Astrocyte of the spinal cord (primary cell): ENCODE results near the gene FN3KRP.
A peak's percentile ranks its signal among the peaks of the same experiment; 100 is the strongest.
"Not testable (repeated sequence)": the region's sequence is repeated elsewhere in the genome, so short reads cannot be mapped to it uniquely, and the experiment has no call there.

Experiments used
- DNase-seq: peaks from one replicate; pipeline ENCODE4 v3.0.0; 2011; ENCODE audit warnings: low read depth, low spot score
- H3K4me3 ChIP-seq: 2 replicates; pipeline ENCODE4 v1.5.1; 2011; ENCODE audit warnings: low read depth, mild to moderate bottlenecking, low read length, moderate library complexity
- in situ Hi-C: cut with HindIII; loops from 2 replicates; pipeline ENCODE4 v1.10.0; 2017; ENCODE audit warnings: low sequenced_read_pairs
- TF ChIP-seq, protein P1 (sequence below): IDR thresholded peaks from 2 replicates; pipeline ENCODE4 v1.5.1; 2012; ENCODE audit warnings: low read depth, mild to moderate bottlenecking, low read length, inconsistent platforms

FN3KRP gene

DNA sequence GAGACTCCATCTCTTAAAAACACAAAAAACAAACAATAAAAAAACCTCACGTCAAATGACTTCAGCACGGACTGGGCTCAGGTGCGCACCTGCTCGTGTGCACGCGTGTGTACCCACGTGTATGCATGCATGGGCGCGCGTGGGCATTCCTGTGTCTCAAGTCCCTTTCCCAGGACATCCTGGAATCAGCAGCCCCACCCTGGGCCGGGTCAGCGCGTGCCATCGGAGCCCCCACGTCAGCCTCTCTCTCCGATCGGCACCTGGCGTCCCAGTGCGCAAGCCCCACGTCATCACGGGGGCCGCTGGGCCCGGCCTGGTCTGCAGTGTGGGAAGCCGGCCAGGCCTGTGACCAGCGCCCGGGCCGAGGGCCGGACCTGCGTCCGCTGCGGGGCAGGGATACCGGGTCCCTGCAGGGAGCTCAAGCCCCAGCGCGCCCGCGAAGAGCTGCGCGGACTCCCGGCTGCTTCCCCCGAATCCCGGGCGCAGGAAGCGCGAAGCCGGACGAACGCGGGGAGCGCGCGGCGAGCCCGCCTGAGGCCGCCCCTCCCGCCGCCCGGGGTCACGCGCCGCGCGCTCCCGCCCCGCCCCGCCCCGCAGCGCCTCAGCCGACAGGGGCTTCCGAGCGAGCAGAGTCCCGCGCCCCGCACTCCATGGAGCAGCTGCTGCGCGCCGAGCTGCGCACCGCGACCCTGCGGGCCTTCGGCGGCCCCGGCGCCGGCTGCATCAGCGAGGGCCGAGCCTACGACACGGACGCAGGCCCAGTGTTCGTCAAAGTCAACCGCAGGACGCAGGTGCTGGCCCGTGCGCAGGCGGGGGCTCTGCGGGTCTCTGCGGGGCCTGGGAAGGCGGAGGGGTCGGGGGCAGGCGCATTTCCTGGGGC lies 18.7 kb downstream of the FN3KRP start, which contains the start of gene FN3K:
FN3K (plus strand) TSS at position 629 of the 880 bp plus-strand sequence; CDS start at position 651, 22 bp downstream.
- TF ChIP-seq, protein P1, sequence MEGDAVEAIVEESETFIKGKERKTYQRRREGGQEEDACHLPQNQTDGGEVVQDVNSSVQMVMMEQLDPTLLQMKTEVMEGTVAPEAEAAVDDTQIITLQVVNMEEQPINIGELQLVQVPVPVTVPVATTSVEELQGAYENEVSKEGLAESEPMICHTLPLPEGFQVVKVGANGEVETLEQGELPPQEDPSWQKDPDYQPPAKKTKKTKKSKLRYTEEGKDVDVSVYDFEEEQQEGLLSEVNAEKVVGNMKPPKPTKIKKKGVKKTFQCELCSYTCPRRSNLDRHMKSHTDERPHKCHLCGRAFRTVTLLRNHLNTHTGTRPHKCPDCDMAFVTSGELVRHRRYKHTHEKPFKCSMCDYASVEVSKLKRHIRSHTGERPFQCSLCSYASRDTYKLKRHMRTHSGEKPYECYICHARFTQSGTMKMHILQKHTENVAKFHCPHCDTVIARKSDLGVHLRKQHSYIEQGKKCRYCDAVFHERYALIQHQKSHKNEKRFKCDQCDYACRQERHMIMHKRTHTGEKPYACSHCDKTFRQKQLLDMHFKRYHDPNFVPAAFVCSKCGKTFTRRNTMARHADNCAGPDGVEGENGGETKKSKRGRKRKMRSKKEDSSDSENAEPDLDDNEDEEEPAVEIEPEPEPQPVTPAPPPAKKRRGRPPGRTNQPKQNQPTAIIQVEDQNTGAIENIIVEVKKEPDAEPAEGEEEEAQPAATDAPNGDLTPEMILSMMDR, result no peak
- H3K4me3 ChIP-seq, result peak within 1 kb of the TSS; percentile 46
- peak; percentile 70 for DNase-seq
- in situ Hi-C loops, result no loop called here

DNA sequence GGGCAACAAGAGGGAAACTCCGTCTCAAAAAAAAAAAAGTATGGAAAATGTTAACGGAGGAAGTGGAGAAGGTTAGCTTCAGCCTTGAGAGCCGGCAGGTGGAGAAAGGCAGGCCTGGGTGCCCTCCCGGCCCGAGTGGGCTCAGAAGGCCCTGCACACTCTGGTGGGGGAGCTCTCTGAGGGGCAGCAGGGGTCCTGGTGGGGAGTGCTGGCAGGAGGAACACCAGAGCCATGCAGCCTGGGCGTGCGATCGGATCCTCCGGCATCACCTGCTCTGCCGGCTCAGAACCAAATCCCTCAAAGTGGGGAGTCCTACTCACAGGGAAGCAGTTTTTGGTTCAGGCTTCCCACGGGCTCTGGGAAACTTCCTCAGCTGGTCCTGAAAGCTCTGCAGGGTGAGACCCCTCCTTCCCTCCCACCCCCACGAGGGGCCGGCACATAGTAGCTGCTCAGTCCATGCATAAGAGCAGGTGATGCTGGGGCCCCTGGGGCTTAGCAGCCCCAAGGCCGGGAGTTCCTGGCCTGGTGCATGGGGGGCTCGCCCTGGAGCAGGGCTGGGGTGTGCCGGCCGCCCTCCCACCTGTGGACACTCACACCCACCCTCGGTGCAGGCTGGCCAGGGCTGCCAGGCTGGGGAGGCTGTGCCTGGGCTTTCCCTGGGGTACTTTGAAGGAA lies 20.1 kb downstream of the FN3KRP start:
- in situ Hi-C loops, result no loop called here
- no peak overlapping the region for H3K4me3 ChIP-seq
- no peak for DNase-seq
- TF ChIP-seq, protein P1, result no peak

DNA sequence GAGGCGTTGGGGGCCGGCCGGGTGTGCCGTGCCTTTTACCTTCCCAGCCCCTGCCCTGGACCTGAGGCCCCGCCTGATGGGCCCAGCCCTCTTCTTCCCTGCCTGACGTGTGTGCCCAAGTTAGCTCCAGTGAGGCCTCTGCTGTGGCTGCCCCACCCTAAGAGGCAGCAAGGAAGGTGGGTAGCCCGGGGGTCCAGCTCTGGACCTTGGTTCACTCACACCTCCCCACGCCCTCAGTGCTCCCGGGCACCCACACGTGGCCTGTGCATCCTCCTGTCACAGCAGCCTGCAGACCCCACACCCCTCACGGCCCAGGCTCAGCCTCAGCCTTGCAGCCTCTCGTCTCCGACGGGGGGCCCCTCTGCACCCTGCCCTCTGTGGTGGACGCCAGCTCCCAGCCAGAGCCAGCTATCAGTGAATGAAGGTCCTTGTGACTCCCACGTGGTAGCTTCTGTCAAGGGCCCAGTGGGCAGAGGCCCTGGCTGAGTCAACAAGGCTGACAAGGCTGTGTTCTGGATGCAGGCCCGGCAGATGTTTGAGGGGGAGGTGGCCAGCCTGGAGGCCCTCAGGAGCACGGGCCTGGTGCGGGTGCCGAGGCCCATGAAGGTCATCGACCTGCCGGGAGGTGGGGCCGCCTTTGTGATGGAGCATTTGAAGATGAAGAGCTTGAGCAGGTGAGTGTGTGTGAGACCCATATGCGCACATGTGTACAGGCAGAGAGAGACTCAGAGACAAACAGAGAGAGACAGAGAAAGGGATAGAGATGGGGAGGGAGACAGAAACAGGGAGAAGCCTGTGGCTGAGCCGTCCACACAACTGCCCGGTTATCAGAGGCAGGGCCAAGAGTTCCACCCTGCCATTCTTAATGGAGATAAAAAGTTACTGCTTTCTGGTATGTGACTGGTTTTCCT lies 21.7 kb downstream of the FN3KRP start:
- TF ChIP-seq, protein P1, result no peak
- no peak overlapping the region for H3K4me3 ChIP-seq
- in situ Hi-C loops, result no loop called here
- DNase-seq, result no peak

DNA sequence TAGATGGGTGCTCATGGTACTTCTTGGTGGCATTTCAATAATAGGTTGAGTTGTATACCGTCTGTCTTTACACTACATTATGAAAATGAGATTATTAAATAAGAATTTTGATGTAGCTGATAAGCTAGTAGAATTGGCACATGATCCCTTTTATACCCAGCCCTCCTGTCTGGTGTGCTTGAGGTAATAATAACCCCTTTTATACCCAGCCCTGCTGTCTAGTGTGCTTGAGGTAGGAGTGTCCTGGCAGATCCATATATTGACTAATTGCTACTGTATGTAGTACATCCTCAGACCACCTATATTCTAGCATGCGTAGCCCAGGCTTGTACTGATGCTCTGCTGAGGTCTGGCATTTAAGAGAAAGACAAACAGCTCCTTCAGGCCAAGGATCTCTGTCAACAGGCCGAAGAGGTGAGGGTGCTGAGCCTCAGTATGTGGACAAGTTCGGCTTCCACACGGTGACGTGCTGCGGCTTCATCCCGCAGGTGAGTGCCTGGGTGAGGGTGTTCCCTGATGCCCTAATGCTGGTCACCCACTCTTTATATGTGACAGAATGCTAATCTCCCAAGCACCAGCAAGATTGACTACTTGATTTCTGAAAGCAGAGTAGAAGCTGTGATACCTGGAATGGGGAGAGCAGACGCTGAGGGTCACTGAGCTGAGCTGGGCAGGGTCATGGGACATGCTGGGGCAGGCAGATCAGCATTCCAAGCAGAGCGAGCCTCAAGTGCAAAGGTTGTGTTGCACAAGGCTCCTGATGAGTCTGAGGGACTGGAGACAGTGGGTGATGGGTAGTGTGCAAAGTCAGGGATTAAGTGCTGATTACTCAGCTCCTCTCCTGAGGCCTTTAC lies 24.6 kb downstream of the FN3KRP start:
- no peak overlapping the region for H3K4me3 ChIP-seq
- TF ChIP-seq, protein P1, result no peak
- in situ Hi-C loops, result no loop called here
- DNase-seq, result no peak

DNA sequence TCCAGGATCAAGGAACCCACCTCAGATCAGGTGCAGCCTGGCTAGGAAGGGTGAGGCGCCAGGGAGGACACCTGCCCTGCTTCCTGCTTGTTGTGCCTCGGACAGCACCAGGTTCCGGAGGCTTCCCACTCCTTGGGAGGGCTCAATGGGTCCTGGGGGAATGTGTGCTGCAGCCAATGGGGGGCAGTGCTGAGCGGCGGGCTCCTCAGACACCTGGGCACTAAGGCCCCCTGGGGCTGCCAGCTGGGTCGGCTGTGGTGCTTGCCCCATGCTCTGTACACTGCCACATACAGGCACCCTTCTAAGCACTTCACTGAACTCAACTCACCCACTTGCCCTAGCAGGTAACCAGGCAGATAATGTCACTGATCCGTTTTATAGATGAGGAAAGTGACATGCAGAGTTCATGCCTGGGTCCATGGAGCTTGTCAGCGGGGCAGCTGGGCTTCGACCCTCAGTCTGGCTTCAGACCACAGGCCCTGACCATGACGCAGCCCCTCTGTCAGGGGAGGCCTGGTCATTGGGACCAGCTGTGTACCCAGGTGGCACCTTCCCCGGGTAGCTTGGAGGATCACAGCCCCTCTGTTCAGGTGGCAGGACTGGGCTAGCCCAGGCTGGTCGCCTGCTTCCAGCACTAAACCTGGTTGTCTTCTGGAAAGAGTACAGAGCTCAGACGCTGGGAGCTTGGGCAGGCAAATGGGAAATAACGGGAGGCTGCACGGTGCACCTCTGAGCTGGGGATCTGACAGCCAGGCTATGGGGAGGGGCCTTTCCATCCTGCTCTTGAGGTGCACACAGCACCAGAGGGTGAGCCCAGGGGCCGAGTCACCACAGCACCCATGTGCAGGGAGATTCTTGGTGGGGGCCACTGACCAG lies 27.1 kb downstream of the FN3KRP start:
- in situ Hi-C loops, result no loop called here
- DNase-seq, result no peak
- no peak overlapping the region for H3K4me3 ChIP-seq
- TF ChIP-seq, protein P1, result no peak

DNA sequence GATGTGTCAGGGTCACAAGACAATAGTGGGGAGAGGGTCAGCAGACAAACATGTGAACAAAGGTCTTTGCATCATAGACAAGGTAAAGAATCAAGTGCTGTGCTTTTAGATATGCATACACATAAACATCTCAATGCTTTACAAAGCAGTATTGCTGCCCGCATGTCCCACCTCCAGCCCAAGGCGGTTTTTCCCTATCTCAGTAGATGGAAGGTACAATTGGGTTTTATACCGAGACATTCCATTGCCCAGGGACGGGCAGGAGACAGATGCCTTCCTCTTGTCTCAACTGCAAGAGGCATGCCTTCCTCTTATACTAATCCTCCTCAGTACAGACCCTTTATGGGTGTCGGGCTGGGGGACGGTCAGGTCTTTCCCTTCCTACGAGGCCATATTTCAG lies 28.2 kb downstream of the FN3KRP start:
- H3K4me3 ChIP-seq, DNase-seq, in situ Hi-C loops: not testable (repeated sequence)
